RWPE2 (cell line): ENCODE measurements around the gene WIF1.
A peak's percentile ranks its signal among the peaks of the same experiment; 100 is the strongest.

Source experiments
- ATAC-seq: fragments of 200-7000 bp; cut with Tn5 transposase; 3 replicates; pipeline ENCODE4 v1.9.1; 2021; ENCODE audit warnings: low read depth
- DNase-seq: peaks from one replicate; pipeline ENCODE4 v3.0.0-alpha.2; 2020; ENCODE audit warnings: low spot score
- H3K27ac ChIP-seq: fragments of 450-650 bp; 2 replicates; pipeline ENCODE4 v1.5.1; 2017; ENCODE audit warnings: mild to moderate bottlenecking; ENCODE audit not compliant: poor library complexity, severe bottlenecking
- H3K27me3 ChIP-seq: fragments of 250-450 bp; sonication (Bioruptor Pico); 2 replicates; pipeline ENCODE4 v1.5.1; 2021; ENCODE audit warnings: mild to moderate bottlenecking, moderate library complexity; ENCODE audit not compliant: insufficient read depth, poor library complexity, severe bottlenecking
- H3K36me3 ChIP-seq: fragments of 250-450 bp; sonication (Bioruptor Pico); 2 replicates; pipeline ENCODE4 v1.5.1; 2020; ENCODE audit warnings: low read depth, mild to moderate bottlenecking, moderate library complexity
- H3K4me1 ChIP-seq: fragments of 250-450 bp; sonication (Bioruptor Pico); 2 replicates; pipeline ENCODE4 v1.5.1; 2021; ENCODE audit warnings: mild to moderate bottlenecking, moderate library complexity; ENCODE audit not compliant: insufficient read depth, poor library complexity, severe bottlenecking
- H3K4me3 ChIP-seq: fragments of 250-450 bp; sonication (Bioruptor Pico); 2 replicates; pipeline ENCODE4 v1.5.1; 2021; ENCODE audit warnings: mild to moderate bottlenecking, moderate library complexity; ENCODE audit not compliant: severe bottlenecking
- H3K9me3 ChIP-seq: fragments of 250-450 bp; sonication (Bioruptor Pico); 2 replicates; pipeline ENCODE4 v1.5.1; 2021; ENCODE audit warnings: mild to moderate bottlenecking, moderate library complexity; ENCODE audit not compliant: severe bottlenecking
- CTCF ChIP-seq: fragments of 450-650 bp; IDR thresholded peaks from one replicate; pipeline ENCODE4 v1.5.1; 2017; ENCODE audit warnings: mild to moderate bottlenecking, moderate library complexity; ENCODE audit not compliant: poor library complexity, severe bottlenecking

Gene WIF1

GRCh38 chr12:65123435-65124063 lies 2.4 kb upstream of the WIF1 start:
- Histone ChIP-seq H3K27ac (no peak overlapping the region), H3K9me3 (no peaks in the 10 kb centered on the region), H3K4me3 (no peak overlapping the region), H3K36me3 (no peaks in the 10 kb centered on the region), H3K4me1 (no peaks in the 10 kb centered on the region), H3K27me3 (peaks cover 52% of the 10 kb centered on the region)
- DNase-seq = no peak
- peak; percentile 93 for TF ChIP-seq CTCF
- no peak for ATAC-seq

GRCh38 chr12:65122703-65123102 lies 1.6 kb upstream of the WIF1 start:
- Histone ChIP-seq H3K27me3 (peaks cover 56% of the 10 kb centered on the region), H3K4me3 (no peak overlapping the region), H3K27ac (no peak overlapping the region), H3K9me3 (no peaks in the 10 kb centered on the region), H3K36me3 (no peaks in the 10 kb centered on the region), H3K4me1 (no peaks in the 10 kb centered on the region)
- no peak for ATAC-seq
- DNase-seq = no peak
- no peak for TF ChIP-seq CTCF

GRCh38 chr12:65121956-65122469 lies 908 bp upstream of the WIF1 start:
- Histone ChIP-seq H3K36me3 (no peaks in the 10 kb centered on the region), H3K4me1 (no peaks in the 10 kb centered on the region), H3K27ac (no peak overlapping the region), H3K9me3 (no peaks in the 10 kb centered on the region), H3K27me3 (peaks cover 56% of the 10 kb centered on the region), H3K4me3 (no peak overlapping the region)
- no peak for DNase-seq
- no peak for ATAC-seq
- TF ChIP-seq CTCF = no peak

- Histone ChIP-seq H3K4me1 (no peaks in the 10 kb centered on the region), H3K9me3 (no peaks in the 10 kb centered on the region), H3K27me3 (peaks cover 44% of the 10 kb centered on the region), H3K4me3 (no peak overlapping the region), H3K36me3 (no peaks in the 10 kb centered on the region), H3K27ac (no peak overlapping the region)
- no peak for TF ChIP-seq CTCF
- no peak for ATAC-seq
- DNase-seq = no peak
These were observed 2.0 kb downstream of the WIF1 start for GRCh38 chr12:65119063-65119462.

GRCh38 chr12:65113621-65114035 lies 7.5 kb downstream of the WIF1 start:
- no peaks in the 10 kb centered on the region for H3K9me3 ChIP-seq
- no peak overlapping the region for H3K4me3 ChIP-seq
- no peak for DNase-seq
- no peak for TF ChIP-seq CTCF
- peaks cover 10% of the 10 kb centered on the region for H3K27me3 ChIP-seq
- no peaks in the 10 kb centered on the region for H3K36me3 ChIP-seq
- no peak overlapping the region for H3K27ac ChIP-seq
- no peaks in the 10 kb centered on the region for H3K4me1 ChIP-seq
- no peak for ATAC-seq
